Measurements from ENCODE around the gene CPT1A.

The CPT1A gene

GRCh38 chr11:68825571-68825970 is 16.1 kb downstream of the CPT1A start:
- Histone ChIP-seq H3K4me3 (ENCODE audit: low read length, poor library complexity, severe bottlenecking) (peak overlapping the region; percentile 33), H3K79me2 (ENCODE audit: insufficient read depth, low read length) (peaks cover 98% of the 10 kb centered on the region), H3K9me3 (ENCODE audit: insufficient read depth, low read depth, low read length) (no peaks in the 10 kb centered on the region), H3K9me2 (replicated peaks; ENCODE audit: low read depth, low read length) (no peaks in the 10 kb centered on the region), H3K36me3 (ENCODE audit: insufficient read depth, low read length) (peaks cover 24% of the 10 kb centered on the region; the same call in 1 of the 2 replicates), H4K20me1 (ENCODE audit: insufficient read depth, low read length, poor library complexity, severe bottlenecking) (peaks cover 56% of the 10 kb centered on the region), H3K4me1 (ENCODE audit: insufficient read depth, low read length, poor library complexity, severe bottlenecking) (peaks cover 45% of the 10 kb centered on the region), H3F3A (ENCODE audit: low read depth) (no peaks in the 10 kb centered on the region), H3K9ac (ENCODE audit: low read depth, low read length, poor library complexity, severe bottlenecking) (peak overlapping the region; percentile 50), H3K4me2 (ENCODE audit: low read depth, low read length, poor library complexity, severe bottlenecking) (peak overlapping the region; percentile 35), H2AFZ (ENCODE audit: low read length) (no peak overlapping the region), H3K27me3 (ENCODE audit: insufficient read depth, low read length, poor library complexity, severe bottlenecking) (no peaks in the 10 kb centered on the region)
- TF ChIP-seq, protein P1, sequence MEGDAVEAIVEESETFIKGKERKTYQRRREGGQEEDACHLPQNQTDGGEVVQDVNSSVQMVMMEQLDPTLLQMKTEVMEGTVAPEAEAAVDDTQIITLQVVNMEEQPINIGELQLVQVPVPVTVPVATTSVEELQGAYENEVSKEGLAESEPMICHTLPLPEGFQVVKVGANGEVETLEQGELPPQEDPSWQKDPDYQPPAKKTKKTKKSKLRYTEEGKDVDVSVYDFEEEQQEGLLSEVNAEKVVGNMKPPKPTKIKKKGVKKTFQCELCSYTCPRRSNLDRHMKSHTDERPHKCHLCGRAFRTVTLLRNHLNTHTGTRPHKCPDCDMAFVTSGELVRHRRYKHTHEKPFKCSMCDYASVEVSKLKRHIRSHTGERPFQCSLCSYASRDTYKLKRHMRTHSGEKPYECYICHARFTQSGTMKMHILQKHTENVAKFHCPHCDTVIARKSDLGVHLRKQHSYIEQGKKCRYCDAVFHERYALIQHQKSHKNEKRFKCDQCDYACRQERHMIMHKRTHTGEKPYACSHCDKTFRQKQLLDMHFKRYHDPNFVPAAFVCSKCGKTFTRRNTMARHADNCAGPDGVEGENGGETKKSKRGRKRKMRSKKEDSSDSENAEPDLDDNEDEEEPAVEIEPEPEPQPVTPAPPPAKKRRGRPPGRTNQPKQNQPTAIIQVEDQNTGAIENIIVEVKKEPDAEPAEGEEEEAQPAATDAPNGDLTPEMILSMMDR (conservative IDR thresholded peaks at IDR 0.05; ENCODE audit: low read length) = peak; percentile 57
- TF ChIP-seq EZH2phosphoT487 (IDR thresholded peaks at IDR 0.05; ENCODE audit: borderline replicate concordance) = no peak

DNA sequence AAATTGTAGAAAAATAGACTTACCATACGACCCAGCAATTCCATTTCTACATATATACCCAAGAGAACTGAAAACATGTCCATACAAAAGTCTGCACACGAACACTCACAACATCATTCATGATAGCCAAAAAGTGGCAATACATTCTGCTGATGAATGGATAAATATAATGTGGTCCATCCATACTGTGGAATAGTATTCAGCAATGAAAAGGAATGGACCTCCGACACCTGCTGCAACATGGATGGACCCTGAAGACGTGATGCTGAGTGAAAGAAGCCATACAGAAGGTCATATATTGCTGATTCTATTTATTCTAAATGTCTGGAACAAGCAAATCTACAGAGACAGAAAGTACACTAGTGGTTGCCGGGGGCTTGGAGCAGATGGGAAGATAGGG is 19.2 kb downstream of the CPT1A start:
- Histone ChIP-seq H2AFZ (ENCODE audit: low read length) (no peak overlapping the region), H3K36me3 (ENCODE audit: insufficient read depth, low read length) (peaks cover 20% of the 10 kb centered on the region; the same call in 1 of the 2 replicates), H4K20me1 (ENCODE audit: insufficient read depth, low read length, poor library complexity, severe bottlenecking) (peaks cover 62% of the 10 kb centered on the region), H3K9me3 (ENCODE audit: insufficient read depth, low read depth, low read length) (no peaks in the 10 kb centered on the region), H3K4me1 (ENCODE audit: insufficient read depth, low read length, poor library complexity, severe bottlenecking) (peaks cover 22% of the 10 kb centered on the region), H3K27me3 (ENCODE audit: insufficient read depth, low read length, poor library complexity, severe bottlenecking) (no peaks in the 10 kb centered on the region), H3K4me2 (ENCODE audit: low read depth, low read length, poor library complexity, severe bottlenecking) (no peak overlapping the region), H3K9ac (ENCODE audit: low read depth, low read length, poor library complexity, severe bottlenecking) (no peak overlapping the region), H3K4me3 (ENCODE audit: low read length, poor library complexity, severe bottlenecking) (no peak overlapping the region), H3F3A (ENCODE audit: low read depth) (no peaks in the 10 kb centered on the region), H3K79me2 (ENCODE audit: insufficient read depth, low read length) (peaks cover 98% of the 10 kb centered on the region), H3K9me2 (replicated peaks; ENCODE audit: low read depth, low read length) (no peaks in the 10 kb centered on the region)
- TF ChIP-seq, protein P1 (conservative IDR thresholded peaks at IDR 0.05; ENCODE audit: low read length) = no peak
- TF ChIP-seq EZH2phosphoT487 (IDR thresholded peaks at IDR 0.05; ENCODE audit: borderline replicate concordance) = no peak

- H3K79me2 ChIP-seq (ENCODE audit: insufficient read depth, low read length) = peaks cover 98% of the 10 kb centered on the region
- peaks cover 16% of the 10 kb centered on the region for H3K4me1 ChIP-seq (ENCODE audit: insufficient read depth, low read length, poor library complexity, severe bottlenecking)
- no peaks in the 10 kb centered on the region for H3K9me2 ChIP-seq (replicated peaks; ENCODE audit: low read depth, low read length)
- H3K9ac ChIP-seq (ENCODE audit: low read depth, low read length, poor library complexity, severe bottlenecking) = no peak overlapping the region
- H3F3A ChIP-seq (ENCODE audit: low read depth) = no peaks in the 10 kb centered on the region
- H3K4me3 ChIP-seq (ENCODE audit: low read length, poor library complexity, severe bottlenecking) = no peak overlapping the region
- TF ChIP-seq EZH2phosphoT487 (IDR thresholded peaks at IDR 0.05; ENCODE audit: borderline replicate concordance) = no peak
- TF ChIP-seq, protein P1 (conservative IDR thresholded peaks at IDR 0.05; ENCODE audit: low read length) = peak; percentile 31; the same call in 1 of the 2 replicates
- peaks cover 61% of the 10 kb centered on the region for H4K20me1 ChIP-seq (ENCODE audit: insufficient read depth, low read length, poor library complexity, severe bottlenecking)
- peaks cover 26% of the 10 kb centered on the region; the same call in 1 of the 2 replicates for H3K36me3 ChIP-seq (ENCODE audit: insufficient read depth, low read length)
- no peaks in the 10 kb centered on the region for H3K27me3 ChIP-seq (ENCODE audit: insufficient read depth, low read length, poor library complexity, severe bottlenecking)
- no peak overlapping the region for H2AFZ ChIP-seq (ENCODE audit: low read length)
- no peak overlapping the region for H3K4me2 ChIP-seq (ENCODE audit: low read depth, low read length, poor library complexity, severe bottlenecking)
- no peaks in the 10 kb centered on the region for H3K9me3 ChIP-seq (ENCODE audit: insufficient read depth, low read depth, low read length)
Measured at GRCh38 chr11:68821670-68822069, 20.0 kb downstream of the CPT1A start.
